Stimulated activated CD4-positive, alpha-beta T cell treated with anti-CD3 and anti-CD28 coated beads, Interleukin-1b, Interleukin-23, amount 100 ng/mL, for 1 hour (primary cell): ENCODE measurements around the gene SIPA1L3.
A peak's percentile ranks its signal among the peaks of the same experiment; 100 is the strongest.
"Not testable (repeated sequence)": the region's sequence is repeated elsewhere in the genome, so short reads cannot be mapped to it uniquely, and the experiment has no call there.

Experiments used
- DNase-seq, 2 donors: peaks; one replicate each; pipeline ENCODE4 v3.0.0-alpha.2; 2020; ENCODE audit warnings: low read depth in 2 of 2

The SIPA1L3 gene

DNA sequence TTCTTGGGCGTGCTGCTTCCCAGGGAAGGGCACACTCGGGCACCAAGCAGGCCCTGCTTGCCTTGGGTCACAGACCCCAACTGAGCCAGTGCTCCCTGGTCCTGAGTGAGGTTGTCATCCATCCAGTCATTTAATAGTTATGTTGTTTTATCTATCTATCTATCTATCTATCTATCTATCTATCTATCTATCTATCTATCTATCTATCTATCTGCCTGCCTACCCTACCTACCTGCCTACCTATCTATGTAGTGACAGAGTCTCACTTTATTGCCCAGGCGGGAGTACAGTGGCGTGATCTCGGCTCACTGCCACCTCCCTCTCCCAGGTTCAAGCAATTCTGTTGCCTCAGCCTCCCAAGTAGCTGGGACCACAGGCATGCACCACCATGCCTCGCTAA is 164.0 kb downstream of the SIPA1L3 start:
- not testable (repeated sequence) for DNase-seq

DNA sequence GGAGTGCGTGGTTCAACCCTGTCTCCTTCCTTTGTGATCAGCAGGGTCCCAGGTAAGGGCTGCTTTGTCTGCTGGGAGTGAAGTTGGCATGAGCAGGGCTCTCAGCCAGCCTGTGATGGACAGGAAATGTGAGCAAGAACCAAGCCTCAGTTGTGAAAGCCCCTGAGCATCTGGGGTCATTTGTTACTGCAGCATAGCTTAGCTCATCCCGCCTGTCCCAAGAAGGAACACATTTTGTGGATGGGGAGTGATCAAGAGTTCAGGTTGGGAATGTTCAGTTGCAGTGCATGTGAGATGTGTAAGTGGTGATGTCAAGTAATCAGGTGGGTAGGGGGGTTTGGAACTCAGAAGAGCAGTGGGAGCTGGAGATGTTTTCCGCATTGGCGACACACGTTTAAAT is 164.6 kb downstream of the SIPA1L3 start:
- DNase-seq, result no peak

DNA sequence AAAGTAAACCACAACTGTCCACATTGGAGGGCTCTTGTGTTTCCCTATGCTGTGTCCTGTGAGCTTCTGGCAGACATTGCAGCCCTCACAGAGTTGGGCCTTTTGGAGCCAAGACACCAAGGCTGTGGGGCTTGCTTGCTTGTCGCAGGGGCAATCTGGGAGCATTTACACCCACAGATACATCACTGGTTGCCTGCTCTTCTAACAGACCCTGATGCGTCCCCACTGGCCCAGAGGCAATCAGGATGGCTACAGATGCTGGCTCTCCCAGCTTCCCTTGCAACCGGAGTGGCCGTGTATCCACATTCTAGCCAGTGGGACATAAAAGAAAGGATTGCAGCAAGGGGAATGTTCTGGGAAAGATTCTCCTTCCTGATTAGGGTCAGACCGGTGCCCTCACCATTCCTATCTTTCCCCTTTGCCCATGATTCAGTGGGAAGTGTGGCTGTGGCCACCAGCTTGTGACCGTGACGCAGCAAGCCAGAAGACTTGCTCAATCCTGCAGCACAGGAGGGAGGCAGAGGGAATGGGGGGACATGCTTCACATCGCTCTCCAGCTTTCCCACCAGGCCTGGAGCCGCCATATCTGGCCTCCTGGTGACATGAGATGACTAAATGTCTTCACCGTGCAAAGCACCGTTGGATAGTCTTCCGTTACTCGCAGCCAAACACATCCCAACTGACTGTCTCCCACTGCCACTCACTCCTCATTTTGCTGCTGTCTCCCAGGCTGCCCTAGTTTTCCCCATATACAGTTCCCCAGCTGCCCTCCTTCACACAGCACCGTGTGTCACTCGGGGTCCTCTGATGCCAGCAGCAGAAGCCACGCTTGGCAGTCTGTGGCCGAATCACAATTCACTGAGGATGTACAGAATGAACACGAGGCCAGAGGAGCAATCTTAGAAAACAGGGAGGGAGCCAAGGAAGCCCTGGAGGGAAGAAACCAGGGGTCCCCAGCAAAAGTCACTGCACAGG is 166.1 kb downstream of the SIPA1L3 start:
- DNase-seq, result no peak

DNA sequence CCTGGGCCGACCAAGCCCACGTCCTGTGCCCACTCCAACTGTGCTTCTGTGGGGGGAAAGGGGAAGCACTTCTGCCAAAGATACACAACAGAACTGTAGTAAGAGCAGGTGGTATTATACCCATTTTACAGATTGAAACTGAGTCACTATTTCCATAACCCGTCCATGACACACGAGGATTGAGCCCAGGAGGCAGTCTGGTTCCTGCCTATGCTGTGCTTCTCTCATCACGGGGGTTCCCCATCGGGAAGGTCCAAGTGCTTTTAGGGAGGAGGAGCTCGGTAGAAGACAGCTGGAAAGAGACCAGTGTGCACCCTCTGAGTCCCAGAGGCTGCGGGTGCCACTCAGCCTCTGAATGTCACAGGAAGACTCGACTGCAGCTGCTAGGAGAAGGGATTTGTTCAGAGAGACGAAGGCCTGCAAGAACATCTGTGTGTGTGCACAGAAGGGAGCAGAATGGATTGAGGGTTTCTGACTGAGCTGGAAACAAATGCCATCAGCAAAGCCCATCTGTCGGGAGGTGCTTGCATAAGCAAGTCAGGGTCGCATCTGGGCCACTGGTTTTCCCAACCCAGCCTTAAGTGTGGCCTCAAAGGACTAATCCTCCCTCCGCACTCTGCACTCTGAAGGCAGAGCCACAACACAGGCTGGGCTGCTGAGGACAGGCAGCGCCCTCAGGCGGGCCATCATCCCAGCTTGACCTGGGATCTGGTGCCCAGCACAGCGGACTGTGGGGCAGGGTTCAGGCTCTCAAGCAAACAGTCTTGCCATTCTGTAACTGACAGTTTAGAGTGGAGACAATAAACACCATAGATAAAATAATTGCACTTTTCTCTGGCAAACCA is 167.1 kb downstream of the SIPA1L3 start:
- DNase-seq, result no peak

DNA sequence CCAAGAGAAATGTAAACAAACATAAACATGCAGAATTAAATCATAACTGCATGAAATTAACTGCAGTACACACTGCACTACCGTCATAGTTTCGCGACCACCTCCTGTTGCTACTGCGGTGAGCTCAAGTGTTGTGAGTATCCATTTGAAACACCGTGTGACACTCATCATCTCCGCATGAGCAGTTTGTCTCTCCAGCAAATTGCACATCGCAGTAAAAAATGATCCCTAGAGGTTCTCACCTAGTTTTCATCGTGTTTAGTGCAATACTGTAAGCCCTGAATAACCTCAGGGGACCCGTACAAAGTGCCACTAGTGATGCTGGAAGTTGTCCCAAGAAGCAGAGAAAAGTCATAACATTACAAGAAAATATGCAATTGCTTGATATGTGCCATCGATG is 169.3 kb downstream of the SIPA1L3 start:
- no peak for DNase-seq

DNA sequence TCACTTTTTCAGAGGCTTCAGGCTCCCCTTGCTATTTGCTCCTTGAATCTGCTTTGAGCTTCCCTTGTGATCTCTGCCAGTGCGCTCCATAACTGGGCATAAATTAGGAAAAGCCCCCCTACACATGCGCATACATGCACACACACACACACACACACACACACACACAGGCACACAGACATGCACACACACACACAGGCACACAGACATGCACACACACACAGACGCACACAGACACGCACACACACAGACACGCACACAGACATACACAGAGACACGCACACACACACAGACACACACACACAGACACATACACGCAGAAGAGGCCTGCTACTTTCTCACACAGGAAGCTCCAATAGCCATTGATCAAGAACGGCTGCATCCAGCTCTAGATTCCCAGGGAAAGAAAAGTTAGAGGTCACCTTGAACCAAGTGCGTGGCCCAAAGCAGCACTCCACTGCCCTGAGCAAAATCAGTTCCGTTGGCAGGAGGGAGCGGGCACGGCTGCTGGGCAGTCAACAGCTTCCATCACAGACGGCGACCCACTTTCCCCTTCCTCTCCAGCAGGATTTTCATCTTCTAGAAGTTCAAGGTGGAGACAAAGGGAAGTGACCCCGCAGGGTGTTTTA is 171.4 kb downstream of the SIPA1L3 start:
- DNase-seq, result no peak

DNA sequence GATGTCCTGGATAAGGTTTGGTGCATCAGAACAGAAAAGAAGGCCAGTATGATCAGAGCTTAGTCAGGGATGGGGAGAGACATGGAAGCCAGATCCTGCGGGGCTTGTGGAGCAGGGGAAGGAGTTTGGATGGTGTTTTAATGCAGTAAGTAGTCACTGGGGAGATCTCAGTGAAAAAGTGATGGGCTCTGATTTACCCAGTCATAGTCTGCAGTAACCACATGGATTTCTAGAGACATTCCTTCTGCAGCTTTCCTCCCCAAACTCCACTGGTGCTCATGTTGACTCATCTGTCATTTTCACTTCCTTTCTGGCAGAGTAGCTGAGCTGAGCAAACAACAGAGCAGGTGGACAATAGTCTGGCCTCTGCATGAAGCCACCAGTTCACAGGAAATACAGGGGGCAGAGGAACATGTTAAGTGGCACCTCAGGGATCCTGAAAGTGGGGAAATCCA is 172.9 kb downstream of the SIPA1L3 start:
- no peak for DNase-seq

DNA sequence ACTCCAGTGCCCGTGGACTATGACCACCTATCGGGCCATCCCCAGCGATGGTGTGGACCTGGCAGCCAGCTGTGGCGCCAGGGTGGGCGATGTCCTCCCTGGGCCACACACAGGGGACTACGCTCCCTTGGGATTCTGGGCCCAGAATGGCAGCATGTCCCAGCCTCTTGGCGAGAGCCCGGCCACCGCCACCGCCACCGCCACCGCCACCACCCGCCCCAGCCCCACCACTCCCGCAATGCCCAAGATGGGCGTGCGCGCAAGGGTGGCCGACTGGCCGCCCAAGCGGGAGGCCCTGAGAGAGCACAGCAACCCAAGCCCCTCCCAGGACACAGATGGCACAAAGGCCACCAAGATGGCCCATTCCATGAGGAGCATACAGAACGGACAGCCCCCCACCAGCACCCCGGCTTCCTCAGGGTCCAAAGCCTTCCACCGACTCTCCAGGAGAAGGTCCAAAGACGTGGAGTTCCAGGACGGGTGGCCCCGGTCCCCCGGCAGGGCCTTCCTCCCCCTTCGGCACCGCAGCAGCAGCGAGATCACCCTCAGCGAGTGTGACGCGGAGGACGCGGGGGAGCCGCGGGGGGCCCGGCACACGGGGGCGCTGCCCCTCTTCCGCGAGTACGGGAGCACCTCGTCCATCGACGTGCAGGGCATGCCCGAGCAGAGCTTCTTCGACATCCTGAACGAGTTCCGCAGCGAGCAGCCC is 174.7 kb downstream of the SIPA1L3 start:
- no peak for DNase-seq

DNA sequence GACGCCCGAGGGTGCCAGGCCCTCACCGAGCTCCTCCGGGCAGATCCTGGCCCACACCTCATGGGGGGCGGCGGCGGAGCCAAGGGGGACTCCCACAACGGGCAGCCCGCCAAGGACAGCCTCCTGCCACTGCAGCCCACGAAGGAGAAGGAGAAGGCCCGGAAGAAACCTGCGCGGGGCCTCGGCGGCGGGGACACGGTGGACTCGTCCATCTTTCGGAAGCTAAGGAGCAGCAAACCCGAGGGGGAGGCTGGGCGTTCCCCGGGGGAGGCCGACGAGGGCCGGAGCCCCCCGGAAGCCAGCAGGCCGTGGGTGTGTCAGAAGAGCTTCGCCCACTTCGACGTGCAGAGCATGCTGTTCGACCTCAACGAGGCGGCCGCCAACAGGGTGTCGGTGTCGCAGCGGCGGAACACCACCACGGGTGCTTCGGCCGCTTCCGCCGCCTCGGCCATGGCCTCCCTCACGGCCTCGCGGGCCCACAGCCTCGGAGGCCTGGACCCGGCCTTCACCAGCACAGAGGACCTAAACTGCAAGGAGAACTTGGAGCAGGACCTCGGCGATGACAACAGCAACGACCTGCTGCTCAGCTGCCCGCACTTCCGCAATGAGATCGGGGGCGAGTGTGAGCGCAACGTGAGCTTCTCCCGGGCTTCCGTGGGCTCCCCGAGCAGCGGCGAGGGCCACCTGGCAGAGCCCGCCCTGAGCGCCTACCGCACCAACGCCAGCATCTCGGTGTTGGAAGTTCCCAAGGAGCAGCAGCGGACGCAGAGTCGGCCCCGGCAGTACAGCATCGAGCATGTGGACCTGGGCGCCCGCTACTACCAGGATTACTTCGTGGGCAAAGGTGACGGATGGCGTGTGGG is 175.5 kb downstream of the SIPA1L3 start:
- DNase-seq, result no peak

DNA sequence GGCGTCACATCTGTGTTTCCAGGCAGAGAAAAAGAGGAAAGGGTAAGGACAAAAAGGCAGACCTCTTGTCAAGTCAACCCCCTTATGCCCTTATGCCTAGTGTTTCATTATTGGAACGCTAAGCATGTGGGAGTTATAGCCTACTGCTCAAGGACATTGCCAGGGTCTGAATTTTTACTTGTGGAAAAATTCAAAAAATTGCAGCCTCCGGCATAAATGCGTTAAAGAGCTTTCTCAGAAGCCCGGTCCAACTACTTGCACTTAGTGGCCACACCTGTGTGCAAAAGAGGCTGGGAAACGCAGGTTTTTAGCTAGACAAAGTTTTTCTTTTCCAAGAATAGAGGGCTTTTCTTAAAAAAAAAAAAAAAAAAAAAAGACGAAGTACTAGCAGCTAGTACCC is 177.2 kb downstream of the SIPA1L3 start:
- no peak for DNase-seq

DNA sequence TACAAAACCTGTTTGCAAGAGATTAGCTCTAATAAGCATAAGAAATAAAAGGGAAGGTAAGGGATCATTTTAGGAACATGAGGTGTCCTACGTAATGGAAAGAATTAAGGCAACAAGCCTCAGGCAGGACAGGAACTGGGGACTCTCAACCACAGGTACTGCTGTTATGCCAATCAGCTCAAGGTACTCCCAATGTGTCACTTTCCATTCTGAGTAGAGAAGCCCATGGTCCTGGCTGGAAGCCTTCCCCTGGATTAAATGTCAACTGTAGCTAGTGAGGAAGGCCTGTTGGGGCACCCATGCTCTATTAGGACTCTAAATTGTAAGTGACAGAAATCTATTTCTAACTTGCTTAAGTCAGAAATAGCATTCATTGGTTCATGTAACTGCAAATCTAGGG is 182.4 kb downstream of the SIPA1L3 start:
- no peak for DNase-seq

DNA sequence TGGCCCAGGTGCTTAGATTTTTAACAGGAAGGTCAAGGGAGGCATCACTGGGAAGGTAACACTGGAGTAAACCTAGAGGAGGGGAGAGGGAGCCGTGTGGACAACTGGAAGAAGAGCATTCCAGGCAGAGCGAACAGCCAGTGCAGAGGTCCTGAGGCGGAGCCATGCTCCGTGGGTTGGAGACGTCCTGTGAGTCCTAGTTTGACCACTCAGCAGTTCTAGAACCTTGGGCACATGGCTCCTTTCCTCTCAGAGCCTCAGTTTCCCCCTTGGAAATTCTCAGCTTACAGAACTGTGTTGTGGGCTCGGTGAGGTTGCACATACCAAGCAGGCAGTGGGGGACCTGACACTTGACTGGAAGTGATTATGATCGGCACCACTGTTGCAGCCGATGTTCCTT is 186.1 kb downstream of the SIPA1L3 start:
- no peak for DNase-seq

DNA sequence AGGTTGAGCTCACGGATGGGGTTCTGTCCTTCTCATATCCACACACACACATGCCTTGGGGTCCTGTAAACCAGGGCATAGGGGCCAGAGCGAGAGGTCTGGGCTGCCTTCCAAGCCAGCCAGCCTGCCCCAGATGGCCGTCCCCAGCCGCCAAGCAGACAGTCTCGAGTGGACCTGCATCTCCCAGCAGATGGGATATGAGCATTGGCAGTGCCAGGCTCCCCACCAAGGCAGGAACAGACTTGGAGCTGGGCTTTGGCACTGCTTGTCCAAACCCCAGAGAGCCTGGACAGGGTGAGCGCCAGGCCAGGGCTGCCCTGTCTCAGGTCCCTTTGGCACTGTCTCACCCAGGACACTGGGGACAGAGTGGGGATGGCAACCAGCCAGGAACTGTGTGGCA is 186.6 kb downstream of the SIPA1L3 start:
- DNase-seq, result no peak

DNA sequence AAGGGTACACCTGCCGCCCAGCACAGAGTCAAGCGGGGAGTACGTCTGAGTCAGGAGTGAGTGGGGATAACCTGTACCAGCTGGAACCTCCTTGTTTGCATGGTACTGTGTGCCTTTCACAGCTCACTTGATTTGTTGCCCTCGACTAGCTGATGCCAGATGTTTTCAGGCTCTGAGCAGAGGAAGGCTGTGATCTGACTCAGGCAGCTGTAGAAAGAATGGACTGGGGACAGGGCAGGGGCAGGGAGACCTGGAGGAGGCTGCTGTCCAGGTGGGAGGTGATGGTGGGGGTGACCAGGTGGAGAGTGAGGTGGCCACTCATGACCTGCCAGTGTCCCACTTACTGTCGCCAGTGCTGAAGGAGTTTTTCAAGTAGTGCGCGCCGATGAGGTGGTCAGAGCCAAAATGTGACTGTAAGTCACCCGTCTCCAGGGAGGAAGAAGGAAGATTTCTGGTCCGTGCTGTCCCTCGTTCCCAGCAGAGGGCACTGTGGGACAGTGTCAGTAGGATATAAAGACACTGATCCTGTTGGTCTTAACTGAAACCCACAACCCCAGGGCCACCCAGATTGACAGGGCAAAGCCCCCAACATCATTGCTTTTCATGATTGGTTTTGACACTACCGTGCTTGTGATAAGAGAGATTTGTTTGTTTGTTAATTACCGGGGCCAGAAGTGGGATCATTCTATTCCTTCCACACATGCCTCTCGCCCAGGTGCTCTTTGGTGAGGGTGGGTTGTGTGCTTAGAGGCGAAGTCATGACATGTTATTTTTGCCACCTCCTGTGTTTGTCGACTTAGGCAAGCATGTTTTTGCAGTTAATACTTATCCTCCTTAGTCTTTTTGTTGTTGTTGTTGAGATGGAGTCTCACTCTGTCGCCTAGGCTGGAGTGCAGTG is 188.7 kb downstream of the SIPA1L3 start:
- peak in 1 of 2 donors; percentile 31 for DNase-seq

DNA sequence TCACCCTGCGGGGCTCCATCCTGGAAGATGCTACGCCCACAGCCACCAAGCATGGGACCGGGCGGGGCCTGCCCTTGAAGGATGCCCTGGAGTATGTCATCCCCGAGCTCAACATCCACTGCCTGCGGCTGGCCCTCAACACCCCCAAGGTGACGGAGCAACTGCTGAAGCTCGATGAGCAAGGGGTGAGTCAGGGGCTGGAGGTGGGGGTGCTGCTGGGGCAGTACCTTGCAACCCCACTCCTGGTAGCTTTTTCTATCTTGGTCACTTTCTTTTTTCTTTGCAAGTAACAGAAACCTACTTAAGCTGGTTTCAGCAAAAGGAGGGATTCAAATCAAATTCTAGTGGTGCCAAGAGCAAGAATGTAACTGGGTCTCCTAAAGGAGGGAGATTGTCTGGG is 193.0 kb downstream of the SIPA1L3 start:
- DNase-seq, result no peak

DNA sequence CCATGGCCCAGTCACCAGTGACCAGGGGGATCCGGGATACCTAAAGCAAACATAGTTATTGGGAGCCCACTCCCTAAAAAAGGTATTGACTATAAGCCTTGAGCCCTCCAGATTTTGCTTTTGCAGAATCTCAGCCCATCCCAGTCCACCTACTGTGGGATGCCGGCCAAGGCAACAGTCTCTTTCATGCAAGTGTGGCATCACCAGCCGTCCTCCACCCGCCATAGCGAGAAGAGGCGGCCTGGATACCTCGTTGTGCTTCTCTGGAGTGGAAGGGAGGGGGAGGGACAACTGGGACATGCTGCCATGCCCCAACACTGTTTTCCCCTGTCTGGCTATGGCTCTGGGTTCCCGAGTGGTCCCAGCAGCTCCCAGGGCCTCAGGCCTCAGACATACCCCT is 193.6 kb downstream of the SIPA1L3 start:
- DNase-seq, result no peak

DNA sequence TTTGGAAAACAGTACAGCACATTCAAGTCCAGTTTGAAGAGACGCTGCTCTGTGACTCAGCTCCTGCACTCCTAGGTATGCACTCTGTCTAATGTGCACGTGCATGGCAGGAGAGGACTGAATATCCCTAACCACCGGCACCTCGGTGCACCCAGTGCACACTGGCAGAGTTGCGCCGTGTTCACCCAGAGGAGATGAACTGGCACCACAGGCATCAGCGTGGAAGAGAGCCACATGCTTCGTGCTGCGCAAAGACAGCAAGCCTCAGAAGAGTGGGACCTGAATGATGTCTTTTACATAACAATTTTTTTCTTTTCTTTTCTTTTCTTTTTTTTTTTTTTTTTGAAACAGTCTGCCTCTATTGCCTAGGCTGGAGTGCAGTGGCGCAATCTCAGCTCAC is 194.7 kb downstream of the SIPA1L3 start:
- no peak for DNase-seq

DNA sequence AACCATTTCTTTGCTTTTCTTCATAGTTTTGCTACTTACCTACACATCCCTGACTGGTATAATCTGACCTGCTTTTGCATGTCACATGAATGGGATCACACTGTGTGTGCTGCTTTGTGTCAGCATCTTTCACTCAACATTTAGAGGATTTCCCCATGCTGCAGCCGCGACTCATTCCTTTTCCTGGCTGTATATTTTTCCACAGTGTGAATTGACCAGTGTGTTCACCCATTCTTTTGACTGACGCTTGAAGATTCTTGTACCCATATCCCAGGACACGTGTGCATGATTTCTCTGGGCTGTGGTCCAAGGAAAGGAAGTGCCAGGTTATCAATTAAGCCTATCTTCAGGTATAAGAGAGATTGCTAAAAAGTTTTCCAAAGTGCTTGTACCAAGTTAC is 198.6 kb downstream of the SIPA1L3 start:
- DNase-seq, result no peak

DNA sequence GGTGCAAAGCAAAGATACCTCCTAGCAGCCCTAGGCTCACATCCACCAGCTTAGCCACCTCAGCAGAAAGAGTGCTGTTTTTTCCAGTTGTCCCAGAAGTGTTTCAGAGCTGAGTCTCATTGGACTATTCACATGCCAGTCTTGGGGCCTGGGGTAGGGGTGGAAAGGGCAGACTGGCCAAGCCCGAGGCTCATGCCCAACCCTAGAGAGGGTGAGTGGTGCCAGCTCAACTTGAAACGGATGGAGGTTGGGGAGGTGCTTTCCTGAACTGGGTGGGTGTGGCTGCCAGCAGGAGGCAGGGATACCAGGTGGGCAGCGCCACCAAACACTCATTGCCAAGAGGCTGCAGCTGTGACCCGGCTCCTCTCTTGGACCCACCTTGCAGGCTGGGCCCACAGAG is 200.1 kb downstream of the SIPA1L3 start:
- DNase-seq, result no peak

DNA sequence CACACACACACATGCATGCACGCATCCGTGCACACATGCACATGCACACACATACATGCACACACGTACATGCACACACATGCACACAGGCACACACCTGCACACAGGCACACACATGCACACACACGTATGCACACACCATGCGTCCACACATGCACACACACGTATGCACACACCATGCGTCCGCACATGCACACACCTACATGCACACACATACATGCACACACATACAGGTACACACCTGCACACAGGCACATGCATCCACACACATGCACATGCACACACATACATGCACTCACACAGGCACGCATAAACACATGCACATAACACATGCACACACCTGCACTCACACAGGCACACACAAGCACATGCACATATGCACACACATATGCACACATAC is 204.9 kb downstream of the SIPA1L3 start:
- DNase-seq, result no peak
